Measurements from ENCODE around the gene WDR48.

Gene WDR48

GRCh38 chr3:39108200-39108710 lies 56.4 kb downstream of the WDR48 start:
- Histone ChIP-seq H3K4me1 (ENCODE audit: control insufficient read depth, insufficient read depth, low read length) (no peaks in the 10 kb centered on the region), H3K27ac (ENCODE audit: low read depth, low read length) (no peak overlapping the region), H3K4me3 (ENCODE audit: low read depth, low read length) (peak overlapping the region; percentile 92), H3K36me3 (ENCODE audit: control insufficient read depth, insufficient read depth, low read length) (no peaks in the 10 kb centered on the region), H3K9me3 (ENCODE audit: control insufficient read depth, insufficient read depth, low read length) (no peaks in the 10 kb centered on the region), H3K27me3 (ENCODE audit: control insufficient read depth, insufficient read depth, low read length) (no peaks in the 10 kb centered on the region), H3K9ac (ENCODE audit: low read depth, low read length) (no peak overlapping the region)

GRCh38 chr3:39109086-39109485 lies 57.3 kb downstream of the WDR48 start:
- H3K27me3 ChIP-seq (ENCODE audit: control insufficient read depth, insufficient read depth, low read length), result no peaks in the 10 kb centered on the region
- H3K27ac ChIP-seq (ENCODE audit: low read depth, low read length), result no peak overlapping the region
- H3K4me1 ChIP-seq (ENCODE audit: control insufficient read depth, insufficient read depth, low read length), result no peaks in the 10 kb centered on the region
- no peaks in the 10 kb centered on the region for H3K36me3 ChIP-seq (ENCODE audit: control insufficient read depth, insufficient read depth, low read length)
- H3K9ac ChIP-seq (ENCODE audit: low read depth, low read length), result no peak overlapping the region
- no peaks in the 10 kb centered on the region for H3K9me3 ChIP-seq (ENCODE audit: control insufficient read depth, insufficient read depth, low read length)
- H3K4me3 ChIP-seq (ENCODE audit: low read depth, low read length), result no peak overlapping the region

- no peak overlapping the region for H3K4me3 ChIP-seq (ENCODE audit: low read depth, low read length)
- no peaks in the 10 kb centered on the region for H3K9me3 ChIP-seq (ENCODE audit: control insufficient read depth, insufficient read depth, low read length)
- H3K4me1 ChIP-seq (ENCODE audit: control insufficient read depth, insufficient read depth, low read length), result no peaks in the 10 kb centered on the region
- no peak overlapping the region for H3K27ac ChIP-seq (ENCODE audit: low read depth, low read length)
- H3K27me3 ChIP-seq (ENCODE audit: control insufficient read depth, insufficient read depth, low read length), result no peaks in the 10 kb centered on the region
- H3K36me3 ChIP-seq (ENCODE audit: control insufficient read depth, insufficient read depth, low read length), result no peaks in the 10 kb centered on the region
- no peak overlapping the region for H3K9ac ChIP-seq (ENCODE audit: low read depth, low read length)
Observed at GRCh38 chr3:39110041-39110639, 58.3 kb downstream of the WDR48 start.

- no peaks in the 10 kb centered on the region for H3K36me3 ChIP-seq (ENCODE audit: control insufficient read depth, insufficient read depth, low read length)
Observed at GRCh38 chr3:39112113-39112512, 60.3 kb downstream of the WDR48 start.

GRCh38 chr3:39112535-39112934 lies 60.7 kb downstream of the WDR48 start:
- H3K27me3 ChIP-seq (ENCODE audit: control insufficient read depth, insufficient read depth, low read length), result no peaks in the 10 kb centered on the region
- H3K36me3 ChIP-seq (ENCODE audit: control insufficient read depth, insufficient read depth, low read length), result no peaks in the 10 kb centered on the region
- no peaks in the 10 kb centered on the region for H3K4me1 ChIP-seq (ENCODE audit: control insufficient read depth, insufficient read depth, low read length)

More at GRCh38 chr3:39112113-39112512, 60.3 kb downstream of the WDR48 start:
- Histone ChIP-seq H3K9ac (ENCODE audit: low read depth, low read length) (no peak overlapping the region), H3K4me3 (ENCODE audit: low read depth, low read length) (no peak overlapping the region), H3K27ac (ENCODE audit: low read depth, low read length) (no peak overlapping the region), H3K9me3 (ENCODE audit: control insufficient read depth, insufficient read depth, low read length) (no peaks in the 10 kb centered on the region), H3K4me1 (ENCODE audit: control insufficient read depth, insufficient read depth, low read length) (no peaks in the 10 kb centered on the region), H3K27me3 (ENCODE audit: control insufficient read depth, insufficient read depth, low read length) (no peaks in the 10 kb centered on the region)

GRCh38 chr3:39113291-39113690 lies 61.5 kb downstream of the WDR48 start:
- Histone ChIP-seq H3K9ac (ENCODE audit: low read depth, low read length) (no peak overlapping the region), H3K27ac (ENCODE audit: low read depth, low read length) (no peak overlapping the region), H3K4me3 (ENCODE audit: low read depth, low read length) (no peak overlapping the region), H3K9me3 (ENCODE audit: control insufficient read depth, insufficient read depth, low read length) (no peaks in the 10 kb centered on the region), H3K27me3 (ENCODE audit: control insufficient read depth, insufficient read depth, low read length) (no peaks in the 10 kb centered on the region), H3K36me3 (ENCODE audit: control insufficient read depth, insufficient read depth, low read length) (no peaks in the 10 kb centered on the region), H3K4me1 (ENCODE audit: control insufficient read depth, insufficient read depth, low read length) (no peaks in the 10 kb centered on the region)

More at GRCh38 chr3:39112535-39112934, 60.7 kb downstream of the WDR48 start:
- H3K9ac ChIP-seq (ENCODE audit: low read depth, low read length), result no peak overlapping the region
- no peak overlapping the region for H3K27ac ChIP-seq (ENCODE audit: low read depth, low read length)
- H3K9me3 ChIP-seq (ENCODE audit: control insufficient read depth, insufficient read depth, low read length), result no peaks in the 10 kb centered on the region
- no peak overlapping the region for H3K4me3 ChIP-seq (ENCODE audit: low read depth, low read length)

- no peak overlapping the region for H3K9ac ChIP-seq (ENCODE audit: low read depth, low read length)
- H3K27ac ChIP-seq (ENCODE audit: low read depth, low read length), result no peak overlapping the region
- H3K9me3 ChIP-seq (ENCODE audit: control insufficient read depth, insufficient read depth, low read length), result no peaks in the 10 kb centered on the region
- H3K4me1 ChIP-seq (ENCODE audit: control insufficient read depth, insufficient read depth, low read length), result no peaks in the 10 kb centered on the region
- H3K4me3 ChIP-seq (ENCODE audit: low read depth, low read length), result no peak overlapping the region
- H3K36me3 ChIP-seq (ENCODE audit: control insufficient read depth, insufficient read depth, low read length), result no peaks in the 10 kb centered on the region
- no peaks in the 10 kb centered on the region for H3K27me3 ChIP-seq (ENCODE audit: control insufficient read depth, insufficient read depth, low read length)
Observed at GRCh38 chr3:39114456-39114855, 62.6 kb downstream of the WDR48 start.

- Histone ChIP-seq H3K4me1 (ENCODE audit: control insufficient read depth, insufficient read depth, low read length) (no peaks in the 10 kb centered on the region), H3K9ac (ENCODE audit: low read depth, low read length) (no peak overlapping the region), H3K9me3 (ENCODE audit: control insufficient read depth, insufficient read depth, low read length) (no peaks in the 10 kb centered on the region), H3K27me3 (ENCODE audit: control insufficient read depth, insufficient read depth, low read length) (no peaks in the 10 kb centered on the region), H3K27ac (ENCODE audit: low read depth, low read length) (no peak overlapping the region), H3K36me3 (ENCODE audit: control insufficient read depth, insufficient read depth, low read length) (no peaks in the 10 kb centered on the region), H3K4me3 (ENCODE audit: low read depth, low read length) (no peak overlapping the region)
Observed at GRCh38 chr3:39115870-39116269, 64.1 kb downstream of the WDR48 start.

- Histone ChIP-seq H3K9me3 (ENCODE audit: control insufficient read depth, insufficient read depth, low read length) (no peaks in the 10 kb centered on the region), H3K36me3 (ENCODE audit: control insufficient read depth, insufficient read depth, low read length) (no peaks in the 10 kb centered on the region), H3K27ac (ENCODE audit: low read depth, low read length) (no peak overlapping the region), H3K9ac (ENCODE audit: low read depth, low read length) (no peak overlapping the region), H3K4me1 (ENCODE audit: control insufficient read depth, insufficient read depth, low read length) (no peaks in the 10 kb centered on the region), H3K27me3 (ENCODE audit: control insufficient read depth, insufficient read depth, low read length) (no peaks in the 10 kb centered on the region), H3K4me3 (ENCODE audit: low read depth, low read length) (no peak overlapping the region)
Observed at GRCh38 chr3:39118079-39118478, 66.3 kb downstream of the WDR48 start.

- Histone ChIP-seq H3K27me3 (ENCODE audit: control insufficient read depth, insufficient read depth, low read length) (no peaks in the 10 kb centered on the region), H3K36me3 (ENCODE audit: control insufficient read depth, insufficient read depth, low read length) (no peaks in the 10 kb centered on the region), H3K9ac (ENCODE audit: low read depth, low read length) (no peak overlapping the region), H3K4me1 (ENCODE audit: control insufficient read depth, insufficient read depth, low read length) (no peaks in the 10 kb centered on the region), H3K27ac (ENCODE audit: low read depth, low read length) (no peak overlapping the region), H3K9me3 (ENCODE audit: control insufficient read depth, insufficient read depth, low read length) (no peaks in the 10 kb centered on the region), H3K4me3 (ENCODE audit: low read depth, low read length) (no peak overlapping the region)
Observed at GRCh38 chr3:39118931-39119660, 67.3 kb downstream of the WDR48 start.

GRCh38 chr3:39121621-39122020 lies 69.8 kb downstream of the WDR48 start:
- no peaks in the 10 kb centered on the region for H3K4me1 ChIP-seq (ENCODE audit: control insufficient read depth, insufficient read depth, low read length)
- no peaks in the 10 kb centered on the region for H3K36me3 ChIP-seq (ENCODE audit: control insufficient read depth, insufficient read depth, low read length)
- H3K4me3 ChIP-seq (ENCODE audit: low read depth, low read length), result no peak overlapping the region
- no peaks in the 10 kb centered on the region for H3K9me3 ChIP-seq (ENCODE audit: control insufficient read depth, insufficient read depth, low read length)
- no peak overlapping the region for H3K27ac ChIP-seq (ENCODE audit: low read depth, low read length)
- no peak overlapping the region for H3K9ac ChIP-seq (ENCODE audit: low read depth, low read length)
- H3K27me3 ChIP-seq (ENCODE audit: control insufficient read depth, insufficient read depth, low read length), result no peaks in the 10 kb centered on the region
